K562 (cell line): ENCODE results near the gene SIRPG.

Source experiments
- FUS ChIP-seq: fragments of 200-400 bp; formaldehyde crosslinking; optimal IDR thresholded peaks from 2 replicates; pipeline ENCODE3; 2017; ENCODE audit warnings: low read depth, low read length
- GATAD2A ChIP-seq: fragments of 450-650 bp; IDR thresholded peaks from 2 replicates; pipeline ENCODE4 v1.6.1; 2017
- HNRNPH1 ChIP-seq: fragments of 200-400 bp; formaldehyde crosslinking; optimal IDR thresholded peaks from 2 replicates; pipeline ENCODE3; 2017; ENCODE audit warnings: low read depth, mild to moderate bottlenecking, low read length, moderate library complexity
- KLF16 ChIP-seq: IDR thresholded peaks from 2 replicates; pipeline ENCODE4 v1.6.1; 2016; ENCODE audit warnings: antibody characterized with exemption
- MCM5 ChIP-seq: fragments of 450-650 bp; IDR thresholded peaks from 2 replicates; pipeline ENCODE4 v1.6.1; 2016; ENCODE audit warnings: low read depth
- MYC ChIP-seq, 2 experiments: fragments of 250-450 bp in 1 of 2; sonication (Bioruptor Pico) in 1 of 2; IDR thresholded peaks; 2 replicates each; pipeline versions ENCODE4 v1.5.1 to v1.6.1; 2012 to 2021; ENCODE audit warnings: low read depth in 2 of 2, borderline replicate concordance in 1 of 2, improper control_type of control experiment in 1 of 2, low read length in 1 of 2, mild to moderate bottlenecking in 1 of 2, moderate library complexity in 1 of 2
- RAD21 ChIP-seq, 2 experiments: fragments of 250-450 bp in 1 of 2; fragments of 450-650 bp in 1 of 2; sonication (Bioruptor Pico) in 1 of 2; formaldehyde crosslinking in 1 of 2; IDR thresholded peaks in 1 of 2; conservative IDR thresholded peaks in 1 of 2; 2 replicates each; pipeline versions ENCODE4 v1.4.0 to v1.8.0; 2020 to 2022; ENCODE audit warnings: mild to moderate bottlenecking in 2 of 2, moderate library complexity in 1 of 2
- RBM22 ChIP-seq: fragments of 200-400 bp; formaldehyde crosslinking; IDR thresholded peaks from 2 replicates; pipeline ENCODE4 v1.6.1; 2018; ENCODE audit warnings: low read length, low read depth; ENCODE audit not compliant: poor library complexity, severe bottlenecking
- ZFX ChIP-seq: sonication (generic); formaldehyde crosslinking; IDR thresholded peaks from 2 replicates; pipeline ENCODE4 v1.8.0; 2022; ENCODE audit warnings: mild to moderate bottlenecking, missing genetic modification reagents, moderate library complexity
- ZHX1 ChIP-seq: fragments of 150-350 bp; conservative IDR thresholded peaks from 2 replicates; pipeline ENCODE4 v1.6.1; 2014; ENCODE audit warnings: low read length
- TF ChIP-seq, protein P1 (sequence below): fragments of 250-450 bp; sonication (Bioruptor Pico); IDR thresholded peaks from 2 replicates; pipeline ENCODE4 v1.4.0; 2020; ENCODE audit warnings: mild to moderate bottlenecking, moderate library complexity
- TF ChIP-seq, protein P2 (sequence below): sonication (generic); formaldehyde crosslinking; IDR thresholded peaks from 2 replicates; pipeline ENCODE4 v1.8.0; 2023; ENCODE audit warnings: mild to moderate bottlenecking, missing genetic modification reagents
- TF ChIP-seq, protein P3 (sequence below): fragments of 200-800 bp; sonication (Bioruptor generic); IDR thresholded peaks from 2 replicates; pipeline ENCODE4 v1.6.1; 2017; ENCODE audit warnings: missing genetic modification characterization, missing compliant biosample characterization
- TF ChIP-seq, protein P4 (sequence below): fragments of 250-450 bp; sonication (Bioruptor Pico); IDR thresholded peaks from 2 replicates; pipeline ENCODE4 v1.4.0; 2020; ENCODE audit warnings: mild to moderate bottlenecking, moderate library complexity, borderline replicate concordance

- TF ChIP-seq, protein P1, sequence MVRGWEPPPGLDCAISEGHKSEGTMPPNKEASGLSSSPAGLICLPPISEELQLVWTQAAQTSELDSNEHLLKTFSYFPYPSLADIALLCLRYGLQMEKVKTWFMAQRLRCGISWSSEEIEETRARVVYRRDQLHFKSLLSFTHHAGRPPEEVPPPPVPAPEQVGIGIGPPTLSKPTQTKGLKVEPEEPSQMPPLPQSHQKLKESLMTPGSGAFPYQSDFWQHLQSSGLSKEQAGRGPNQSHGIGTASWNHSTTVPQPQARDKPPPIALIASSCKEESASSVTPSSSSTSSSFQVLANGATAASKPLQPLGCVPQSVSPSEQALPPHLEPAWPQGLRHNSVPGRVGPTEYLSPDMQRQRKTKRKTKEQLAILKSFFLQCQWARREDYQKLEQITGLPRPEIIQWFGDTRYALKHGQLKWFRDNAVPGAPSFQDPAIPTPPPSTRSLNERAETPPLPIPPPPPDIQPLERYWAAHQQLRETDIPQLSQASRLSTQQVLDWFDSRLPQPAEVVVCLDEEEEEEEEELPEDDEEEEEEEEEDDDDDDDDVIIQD: no peak
- TF ChIP-seq, protein P2, sequence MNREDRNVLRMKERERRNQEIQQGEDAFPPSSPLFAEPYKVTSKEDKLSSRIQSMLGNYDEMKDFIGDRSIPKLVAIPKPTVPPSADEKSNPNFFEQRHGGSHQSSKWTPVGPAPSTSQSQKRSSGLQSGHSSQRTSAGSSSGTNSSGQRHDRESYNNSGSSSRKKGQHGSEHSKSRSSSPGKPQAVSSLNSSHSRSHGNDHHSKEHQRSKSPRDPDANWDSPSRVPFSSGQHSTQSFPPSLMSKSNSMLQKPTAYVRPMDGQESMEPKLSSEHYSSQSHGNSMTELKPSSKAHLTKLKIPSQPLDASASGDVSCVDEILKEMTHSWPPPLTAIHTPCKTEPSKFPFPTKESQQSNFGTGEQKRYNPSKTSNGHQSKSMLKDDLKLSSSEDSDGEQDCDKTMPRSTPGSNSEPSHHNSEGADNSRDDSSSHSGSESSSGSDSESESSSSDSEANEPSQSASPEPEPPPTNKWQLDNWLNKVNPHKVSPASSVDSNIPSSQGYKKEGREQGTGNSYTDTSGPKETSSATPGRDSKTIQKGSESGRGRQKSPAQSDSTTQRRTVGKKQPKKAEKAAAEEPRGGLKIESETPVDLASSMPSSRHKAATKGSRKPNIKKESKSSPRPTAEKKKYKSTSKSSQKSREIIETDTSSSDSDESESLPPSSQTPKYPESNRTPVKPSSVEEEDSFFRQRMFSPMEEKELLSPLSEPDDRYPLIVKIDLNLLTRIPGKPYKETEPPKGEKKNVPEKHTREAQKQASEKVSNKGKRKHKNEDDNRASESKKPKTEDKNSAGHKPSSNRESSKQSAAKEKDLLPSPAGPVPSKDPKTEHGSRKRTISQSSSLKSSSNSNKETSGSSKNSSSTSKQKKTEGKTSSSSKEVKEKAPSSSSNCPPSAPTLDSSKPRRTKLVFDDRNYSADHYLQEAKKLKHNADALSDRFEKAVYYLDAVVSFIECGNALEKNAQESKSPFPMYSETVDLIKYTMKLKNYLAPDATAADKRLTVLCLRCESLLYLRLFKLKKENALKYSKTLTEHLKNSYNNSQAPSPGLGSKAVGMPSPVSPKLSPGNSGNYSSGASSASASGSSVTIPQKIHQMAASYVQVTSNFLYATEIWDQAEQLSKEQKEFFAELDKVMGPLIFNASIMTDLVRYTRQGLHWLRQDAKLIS: no peak
- TF ChIP-seq HNRNPH1 (no peak), GATAD2A (no peak), KLF16 (no peak), RBM22 (no peak), RAD21 (CRISPR knock-in tag; conservative IDR thresholded peaks at IDR 0.05 in 1 of 2, IDR thresholded peaks at IDR 0.05 in 1 of 2) (no peak), ZHX1 (no peak), MYC (IDR thresholded peaks at IDR 0.05; ENCODE audit: low read depth, low read length) (no peak), MYC (CRISPR knock-in tag; IDR thresholded peaks at IDR 0.05; ENCODE audit: borderline replicate concordance, low read depth) (no peak), FUS (no peak), MCM5 (no peak), ZFX (no peak)
- TF ChIP-seq, protein P3, sequence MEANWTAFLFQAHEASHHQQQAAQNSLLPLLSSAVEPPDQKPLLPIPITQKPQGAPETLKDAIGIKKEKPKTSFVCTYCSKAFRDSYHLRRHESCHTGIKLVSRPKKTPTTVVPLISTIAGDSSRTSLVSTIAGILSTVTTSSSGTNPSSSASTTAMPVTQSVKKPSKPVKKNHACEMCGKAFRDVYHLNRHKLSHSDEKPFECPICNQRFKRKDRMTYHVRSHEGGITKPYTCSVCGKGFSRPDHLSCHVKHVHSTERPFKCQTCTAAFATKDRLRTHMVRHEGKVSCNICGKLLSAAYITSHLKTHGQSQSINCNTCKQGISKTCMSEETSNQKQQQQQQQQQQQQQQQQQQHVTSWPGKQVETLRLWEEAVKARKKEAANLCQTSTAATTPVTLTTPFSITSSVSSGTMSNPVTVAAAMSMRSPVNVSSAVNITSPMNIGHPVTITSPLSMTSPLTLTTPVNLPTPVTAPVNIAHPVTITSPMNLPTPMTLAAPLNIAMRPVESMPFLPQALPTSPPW (CRISPR knock-in tag): no peak
- TF ChIP-seq, protein P4, sequence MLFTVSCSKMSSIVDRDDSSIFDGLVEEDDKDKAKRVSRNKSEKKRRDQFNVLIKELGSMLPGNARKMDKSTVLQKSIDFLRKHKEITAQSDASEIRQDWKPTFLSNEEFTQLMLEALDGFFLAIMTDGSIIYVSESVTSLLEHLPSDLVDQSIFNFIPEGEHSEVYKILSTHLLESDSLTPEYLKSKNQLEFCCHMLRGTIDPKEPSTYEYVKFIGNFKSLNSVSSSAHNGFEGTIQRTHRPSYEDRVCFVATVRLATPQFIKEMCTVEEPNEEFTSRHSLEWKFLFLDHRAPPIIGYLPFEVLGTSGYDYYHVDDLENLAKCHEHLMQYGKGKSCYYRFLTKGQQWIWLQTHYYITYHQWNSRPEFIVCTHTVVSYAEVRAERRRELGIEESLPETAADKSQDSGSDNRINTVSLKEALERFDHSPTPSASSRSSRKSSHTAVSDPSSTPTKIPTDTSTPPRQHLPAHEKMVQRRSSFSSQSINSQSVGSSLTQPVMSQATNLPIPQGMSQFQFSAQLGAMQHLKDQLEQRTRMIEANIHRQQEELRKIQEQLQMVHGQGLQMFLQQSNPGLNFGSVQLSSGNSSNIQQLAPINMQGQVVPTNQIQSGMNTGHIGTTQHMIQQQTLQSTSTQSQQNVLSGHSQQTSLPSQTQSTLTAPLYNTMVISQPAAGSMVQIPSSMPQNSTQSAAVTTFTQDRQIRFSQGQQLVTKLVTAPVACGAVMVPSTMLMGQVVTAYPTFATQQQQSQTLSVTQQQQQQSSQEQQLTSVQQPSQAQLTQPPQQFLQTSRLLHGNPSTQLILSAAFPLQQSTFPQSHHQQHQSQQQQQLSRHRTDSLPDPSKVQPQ (CRISPR knock-in tag): no peak
Observed at GRCh38 chr20:1644101-1644962, 13.2 kb downstream of the SIRPG start.
